ENCODE data around the gene KCNH1.
"Not testable (repeated sequence)": the region's sequence is repeated elsewhere in the genome, so short reads cannot be mapped to it uniquely, and the experiment has no call there.

Gene KCNH1

GRCh38 chr1:211099393-211099792 is 34.6 kb downstream of the KCNH1 start:
- DNase-seq = no peak

DNA sequence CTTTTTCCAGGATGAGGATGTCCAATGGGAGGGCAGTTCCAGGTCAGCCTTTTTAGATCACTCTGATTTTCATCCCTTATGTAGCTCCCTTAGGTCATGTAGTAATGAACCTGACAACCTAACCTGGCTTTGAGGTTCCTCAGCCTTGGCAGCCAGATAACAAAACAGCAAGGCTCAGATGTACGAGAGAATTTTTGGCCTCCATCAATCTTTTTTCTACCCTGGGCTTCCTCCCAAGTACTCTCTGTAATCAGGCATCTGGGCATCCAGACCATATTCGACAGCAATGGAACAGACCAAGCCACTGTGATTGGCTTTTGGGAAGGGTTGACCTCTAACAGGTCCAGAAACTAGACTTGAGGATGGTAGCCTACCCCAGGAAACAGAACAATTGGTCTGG is 38.6 kb downstream of the KCNH1 start:
- no peak for DNase-seq

DNA sequence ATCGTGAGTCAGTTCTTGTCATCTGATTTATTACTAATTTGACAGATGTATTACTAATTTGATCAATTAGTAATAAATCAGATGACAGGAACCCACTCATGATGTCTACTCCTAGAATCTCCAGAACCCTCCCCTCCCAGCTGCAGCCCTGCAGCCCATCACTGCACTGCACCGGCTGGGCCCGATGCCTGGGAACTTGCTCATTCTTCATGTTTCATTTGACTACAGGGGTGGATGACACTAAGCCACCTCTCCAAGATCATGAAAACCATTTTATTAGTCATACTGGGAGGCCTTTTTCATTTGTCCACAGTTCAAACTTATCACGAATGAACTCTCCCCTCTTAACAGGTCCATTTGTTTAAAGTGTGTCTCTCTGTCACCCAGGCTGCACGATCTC is 41.0 kb downstream of the KCNH1 start:
- no peak for DNase-seq

GRCh38 chr1:211091867-211092266 is 42.1 kb downstream of the KCNH1 start:
- no peak for DNase-seq

DNA sequence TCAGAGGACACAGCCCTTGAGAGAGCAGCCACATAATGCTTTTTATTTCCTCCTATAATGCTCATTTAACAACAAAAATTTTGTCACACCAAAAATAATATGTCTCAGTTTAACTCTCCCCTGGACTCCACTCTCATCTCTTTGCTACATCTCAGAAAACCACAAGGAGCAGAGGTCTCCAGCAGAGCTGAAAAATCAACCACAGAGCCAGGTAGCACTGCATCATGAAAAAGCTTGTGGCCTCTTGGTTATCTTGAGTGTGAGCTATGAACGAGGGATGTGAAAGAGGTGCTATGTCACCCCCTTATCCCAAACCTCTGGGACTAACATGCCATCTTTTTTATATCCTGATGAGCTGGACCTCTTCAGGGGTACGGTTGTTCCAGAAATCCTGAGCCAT is 44.4 kb downstream of the KCNH1 start:
- no peak for DNase-seq

DNA sequence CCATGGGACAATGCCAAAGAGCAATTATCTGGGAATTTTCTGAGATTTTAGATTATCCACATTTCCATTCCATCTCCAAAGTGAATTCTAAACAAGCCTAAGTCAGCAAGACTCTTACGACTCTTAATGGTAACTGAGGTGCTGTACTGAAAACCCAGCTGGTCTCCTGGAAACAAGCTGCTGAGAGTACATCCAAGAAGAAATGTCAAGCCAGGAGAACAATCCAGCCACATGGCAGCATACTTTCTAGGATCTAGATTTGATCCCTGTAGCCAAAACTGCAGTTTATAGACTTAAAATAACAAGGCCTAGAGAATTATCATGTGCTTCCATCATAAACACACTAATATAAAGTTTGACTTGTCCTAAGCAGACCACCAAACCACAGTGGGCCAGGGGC is 45.8 kb downstream of the KCNH1 start:
- no peak for DNase-seq

DNA sequence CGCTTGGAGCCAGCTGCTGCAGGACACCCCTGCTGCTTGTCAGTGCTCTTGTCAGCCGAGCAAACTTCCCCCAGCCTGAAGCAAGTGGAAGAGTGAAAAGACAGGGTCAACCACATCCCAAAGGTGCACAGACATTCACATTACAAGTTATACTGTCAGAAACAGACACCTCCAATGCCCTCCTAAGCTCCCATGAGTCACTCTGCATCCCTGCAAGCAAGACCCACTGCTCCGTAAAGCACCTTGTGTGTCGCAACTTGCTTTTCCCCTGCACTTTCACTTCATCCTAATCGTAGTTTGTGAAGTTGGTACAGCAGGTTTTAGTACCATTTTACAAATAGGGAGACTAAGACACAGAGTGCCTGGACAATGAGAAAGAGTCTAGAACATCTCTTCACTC is 51.1 kb downstream of the KCNH1 start:
- DNase-seq = no peak

DNA sequence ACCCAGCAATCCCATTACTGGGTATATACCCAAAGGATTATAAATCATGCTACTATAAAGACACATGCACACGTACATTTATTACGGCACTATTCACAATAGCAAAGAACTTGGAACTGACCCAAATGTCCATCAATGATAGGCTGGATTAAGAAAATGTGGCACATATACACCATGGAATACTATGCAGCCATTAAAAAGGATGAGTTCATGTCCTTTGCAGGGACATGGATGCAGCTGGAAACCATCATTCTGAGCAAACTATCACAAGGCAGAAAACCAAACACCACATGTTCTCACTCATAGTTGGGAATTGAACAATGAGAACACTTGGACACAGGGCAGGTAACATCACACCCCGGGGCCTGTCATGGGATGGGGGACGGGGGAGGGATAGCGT is 52.5 kb downstream of the KCNH1 start:
- not testable (repeated sequence) for DNase-seq

DNA sequence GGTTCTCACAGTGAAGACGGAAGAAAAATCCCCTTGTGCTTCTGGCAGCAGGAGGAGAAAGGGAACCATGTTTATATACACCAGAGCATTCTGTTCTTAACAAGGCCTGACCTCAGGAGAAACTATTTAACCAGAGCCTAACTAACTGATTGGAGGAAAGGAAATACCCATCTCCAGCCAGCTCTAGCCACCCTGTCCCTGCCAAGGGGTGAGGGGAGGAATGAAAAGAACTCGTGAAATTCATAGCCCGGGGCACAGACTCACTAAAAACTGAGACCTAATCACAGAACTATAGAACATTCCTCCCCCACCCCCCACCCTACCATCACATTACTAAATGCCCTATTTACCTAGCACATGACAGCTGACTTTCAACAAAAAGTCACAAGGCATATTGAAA is 65.0 kb downstream of the KCNH1 start:
- no peak for DNase-seq

GRCh38 chr1:211066781-211067384 is 67.1 kb downstream of the KCNH1 start:
- no peak for DNase-seq

DNA sequence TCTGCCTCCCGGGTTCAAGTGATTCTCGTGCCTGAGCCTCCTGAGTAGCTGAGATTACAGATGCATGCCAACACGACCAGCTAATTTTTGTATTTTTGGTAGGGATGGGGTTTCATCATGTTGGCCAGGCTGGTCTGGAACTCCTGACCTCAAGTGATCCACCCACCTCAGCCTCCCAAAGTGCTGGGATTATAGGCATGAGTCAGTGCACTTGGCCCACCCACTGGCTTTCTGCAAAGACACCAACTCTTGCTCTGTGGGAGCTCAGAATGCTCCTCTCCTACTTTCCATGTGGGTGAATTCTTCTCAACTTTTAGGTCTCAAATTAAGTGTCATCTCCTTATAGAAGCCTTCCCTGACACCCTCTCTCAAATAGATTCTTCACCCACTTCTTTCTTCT is 92.1 kb downstream of the KCNH1 start:
- DNase-seq = not testable (repeated sequence)

GRCh38 chr1:211037095-211037494 is 96.9 kb downstream of the KCNH1 start:
- DNase-seq = no peak

- no peak for DNase-seq
Observed at GRCh38 chr1:211036381-211037060, 97.4 kb downstream of the KCNH1 start.

GRCh38 chr1:211035821-211036380 is 98.0 kb downstream of the KCNH1 start:
- DNase-seq = no peak

GRCh38 chr1:211033921-211034525 is 99.9 kb downstream of the KCNH1 start:
- no peak for DNase-seq

DNA sequence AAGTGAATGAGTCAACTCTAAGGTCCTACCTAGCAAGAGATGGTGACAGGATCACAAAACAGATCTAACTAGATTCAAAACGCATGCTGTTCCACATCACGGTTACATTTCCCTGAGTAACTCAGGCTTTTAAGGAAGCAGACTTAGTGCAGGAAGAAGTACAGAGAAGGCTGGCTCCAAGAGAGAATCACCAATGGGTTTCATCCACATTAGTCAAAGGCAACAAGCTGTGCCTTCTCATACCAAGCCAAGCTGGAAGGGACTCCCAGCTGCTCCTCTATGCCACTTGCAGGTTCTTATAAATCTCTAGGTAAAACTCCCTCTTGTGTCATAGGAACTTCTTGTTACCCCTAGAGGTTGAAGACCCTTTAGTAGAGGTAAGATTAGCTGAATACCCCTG is 109.0 kb downstream of the KCNH1 start:
- no peak for DNase-seq

GRCh38 chr1:211019266-211019665 is 114.7 kb downstream of the KCNH1 start:
- DNase-seq = no peak

DNA sequence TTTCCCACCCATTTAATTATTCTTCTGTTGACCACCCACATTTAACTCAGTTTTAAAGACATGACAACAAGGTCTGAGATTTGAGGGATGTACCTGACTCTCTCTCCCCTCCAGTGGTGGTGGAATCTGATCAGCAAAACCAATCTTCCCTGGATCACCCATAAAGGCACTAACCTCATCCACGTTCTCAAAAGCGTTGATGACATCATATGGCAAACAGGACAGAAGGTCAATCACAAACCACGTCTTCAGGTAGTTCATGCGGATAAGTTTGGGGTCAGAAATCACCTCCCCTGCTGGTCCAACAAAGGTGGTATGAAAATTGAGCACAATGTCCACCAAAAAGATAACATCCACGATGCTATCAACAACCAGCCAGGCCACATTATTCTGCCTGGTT is 115.3 kb downstream of the KCNH1 start:
- no peak for DNase-seq

DNA sequence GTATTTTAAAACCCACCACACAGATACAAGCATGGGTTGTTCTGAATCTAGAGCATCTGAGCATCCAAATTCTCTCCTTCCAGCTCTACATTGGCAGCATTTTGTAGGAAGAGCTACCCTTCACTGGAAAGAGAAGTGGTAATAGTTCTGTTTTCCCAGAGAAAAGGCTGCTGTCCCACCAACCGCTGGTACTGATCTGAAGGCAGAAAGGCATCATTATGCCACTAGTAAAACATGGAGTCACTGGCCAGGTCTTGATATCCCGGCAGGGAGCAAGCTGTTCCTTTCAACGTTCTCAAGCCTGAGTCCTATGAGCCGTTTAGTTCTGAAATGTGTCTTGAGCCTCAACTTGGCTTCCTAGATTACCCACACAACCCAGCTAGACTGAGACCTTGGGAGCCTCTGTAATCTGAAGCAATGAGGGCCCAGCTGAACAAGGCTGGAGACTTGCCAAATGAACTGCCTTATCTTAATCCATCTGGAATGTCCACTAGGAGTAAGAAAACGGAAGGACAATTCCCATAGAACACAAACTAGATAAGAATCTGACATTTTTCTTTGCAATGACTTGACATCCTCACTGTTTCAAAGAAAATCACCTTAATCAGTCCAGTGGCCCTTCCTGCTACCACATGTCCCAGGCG is 116.8 kb downstream of the KCNH1 start:
- DNase-seq = no peak

GRCh38 chr1:211014275-211014674 is 119.7 kb downstream of the KCNH1 start:
- DNase-seq = no peak

- DNase-seq = no peak
Observed at GRCh38 chr1:211013346-211014240, 120.4 kb downstream of the KCNH1 start.

GRCh38 chr1:211011128-211011527 is 122.8 kb downstream of the KCNH1 start:
- not testable (repeated sequence) for DNase-seq

DNA sequence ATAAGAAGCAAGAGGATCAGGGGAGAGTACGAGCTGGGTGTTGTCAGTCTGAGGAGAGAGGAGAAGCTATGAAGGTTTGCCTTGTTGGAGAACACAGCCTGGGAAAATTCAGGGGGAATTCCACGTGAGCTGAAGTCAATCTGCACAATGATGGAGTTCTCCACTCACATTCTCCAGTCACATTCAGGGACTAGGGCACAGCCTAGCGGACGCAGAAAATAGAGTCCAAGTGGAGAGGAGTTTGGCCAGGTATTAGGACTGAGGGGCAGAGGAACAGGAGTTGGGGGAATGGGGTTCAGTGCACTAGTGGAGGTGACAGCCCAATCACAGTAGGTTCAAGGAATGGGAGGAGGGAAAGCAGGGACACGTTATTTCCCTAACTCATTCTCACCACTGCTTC is 124.0 kb downstream of the KCNH1 start:
- DNase-seq = no peak
